Neuronal stem cell (in vitro differentiated cells): ENCODE data around the gene SCIN.

ENCODE experiments used
- DNase-seq: peaks from one replicate; pipeline ENCODE4 v3.0.0-alpha.2; 2013; ENCODE audit warnings: low spot score
- H2AFZ ChIP-seq: one replicate; pipeline ENCODE4 v1.6.1; 2013; ENCODE audit warnings: mild to moderate bottlenecking, low read length, inconsistent platforms
- H2AK5ac ChIP-seq: 2 replicates; pipeline ENCODE4 v1.6.1; 2013; ENCODE audit warnings: low read depth, mild to moderate bottlenecking, inconsistent platforms, low read length, moderate library complexity, mixed read lengths
- H2BK120ac ChIP-seq: 2 replicates; pipeline ENCODE4 v1.6.1; 2013; ENCODE audit warnings: low read depth, mild to moderate bottlenecking, inconsistent platforms, low read length, moderate library complexity, mixed read lengths
- H2BK12ac ChIP-seq: one replicate; pipeline ENCODE4 v1.6.1; 2013; ENCODE audit warnings: low read length, inconsistent platforms
- H2BK15ac ChIP-seq: 2 replicates; pipeline ENCODE4 v1.6.1; 2013; ENCODE audit warnings: mild to moderate bottlenecking, low read length, inconsistent platforms, mixed read lengths
- H2BK5ac ChIP-seq: one replicate; pipeline ENCODE4 v1.6.1; 2013; ENCODE audit warnings: inconsistent platforms, mild to moderate bottlenecking, low read length, moderate library complexity
- H3K14ac ChIP-seq: one replicate; pipeline ENCODE4 v1.6.1; 2013; ENCODE audit warnings: low read length, inconsistent platforms
- H3K18ac ChIP-seq: 2 replicates; pipeline ENCODE4 v1.6.1; 2013; ENCODE audit warnings: low read length, inconsistent platforms
- H3K23ac ChIP-seq: 2 replicates; pipeline ENCODE4 v1.6.1; 2013; ENCODE audit warnings: low read depth, mild to moderate bottlenecking, mixed read lengths, low read length, inconsistent platforms; ENCODE audit not compliant: poor library complexity
- H3K27ac ChIP-seq: replicated peaks from 3 replicates; pipeline ENCODE4 v1.5.1; 2013; ENCODE audit warnings: low read length, inconsistent platforms
- H3K27me3 ChIP-seq, 3 experiments: 2 replicates each; pipeline ENCODE4 v1.6.1; 2013; ENCODE audit warnings: low read length in 3 of 3, mild to moderate bottlenecking in 2 of 3, inconsistent platforms in 1 of 3, low read depth in 1 of 3, mixed read lengths in 1 of 3, moderate library complexity in 1 of 3; ENCODE audit not compliant: control insufficient read depth in 3 of 3, insufficient read depth in 3 of 3
- H3K36me3 ChIP-seq, 2 donors: replicated peaks in 1 of 2; 2 replicates each; pipeline ENCODE4 v1.6.1; 2013; ENCODE audit warnings: low read length in 2 of 2; ENCODE audit not compliant: control insufficient read depth in 2 of 2, insufficient read depth in 2 of 2
- H3K4ac ChIP-seq: 2 replicates; pipeline ENCODE4 v1.6.1; 2013; ENCODE audit warnings: inconsistent platforms, mild to moderate bottlenecking, low read length, moderate library complexity
- H3K4me1 ChIP-seq, 2 donors: 1 replicate in 1 of 2; 2 replicates in 1 of 2; pipeline ENCODE4 v1.6.1; 2013; ENCODE audit warnings: low read length in 2 of 2, low read depth in 1 of 2; ENCODE audit not compliant: control insufficient read depth in 2 of 2, insufficient read depth in 1 of 2
- H3K4me2 ChIP-seq: one replicate; pipeline ENCODE4 v1.6.1; 2013; ENCODE audit warnings: mild to moderate bottlenecking, low read length, inconsistent platforms; ENCODE audit not compliant: insufficient read depth, poor library complexity, severe bottlenecking
- H3K4me3 ChIP-seq, 2 donors: 2 replicates each; pipeline ENCODE4 v1.5.1; 2013; ENCODE audit warnings: low read length in 2 of 2, mild to moderate bottlenecking in 2 of 2, inconsistent platforms in 1 of 2, moderate library complexity in 1 of 2
- H3K79me1 ChIP-seq: one replicate; pipeline ENCODE4 v1.6.1; 2013; ENCODE audit warnings: low read depth, mild to moderate bottlenecking, inconsistent platforms, low read length, moderate library complexity
- H3K9ac ChIP-seq: one replicate; pipeline ENCODE4 v1.6.1; 2013; ENCODE audit warnings: mild to moderate bottlenecking, low read depth, low read length, inconsistent platforms; ENCODE audit not compliant: poor library complexity
- H3K9me3 ChIP-seq, 2 donors: replicated peaks in 1 of 2; 2 replicates each; pipeline versions ENCODE3 to v1.6.1; 2013; ENCODE audit warnings: low read length in 2 of 2, mild to moderate bottlenecking in 2 of 2, inconsistent platforms in 1 of 2, low read depth in 1 of 2, mixed read lengths in 1 of 2, moderate library complexity in 1 of 2; ENCODE audit not compliant: control insufficient read depth in 2 of 2, insufficient read depth in 1 of 2
- H4K8ac ChIP-seq: one replicate; pipeline ENCODE4 v1.6.1; 2013; ENCODE audit warnings: low read depth, mild to moderate bottlenecking, inconsistent platforms, low read length, moderate library complexity
- H4K91ac ChIP-seq: one replicate; pipeline ENCODE4 v1.6.1; 2013; ENCODE audit warnings: low read length, low read depth, mild to moderate bottlenecking, inconsistent platforms; ENCODE audit not compliant: poor library complexity
- WGBS, 2 donors: extraction: QIAGEN DNeasy Blood & Tissue Kit; methylation state at CpG; one replicate each; pipeline ENCODE4 v1.1.7; 2013; ENCODE audit warnings: missing lambda C conversion rate in 2 of 2, mixed read lengths in 1 of 2; ENCODE audit not compliant: insufficient read length in 2 of 2, insufficient replicate concordance in 1 of 2; ENCODE audit errors: extremely low coverage in 2 of 2; 5-methylcytosine and 5-hydroxymethylcytosine counted together

SCIN gene

DNA sequence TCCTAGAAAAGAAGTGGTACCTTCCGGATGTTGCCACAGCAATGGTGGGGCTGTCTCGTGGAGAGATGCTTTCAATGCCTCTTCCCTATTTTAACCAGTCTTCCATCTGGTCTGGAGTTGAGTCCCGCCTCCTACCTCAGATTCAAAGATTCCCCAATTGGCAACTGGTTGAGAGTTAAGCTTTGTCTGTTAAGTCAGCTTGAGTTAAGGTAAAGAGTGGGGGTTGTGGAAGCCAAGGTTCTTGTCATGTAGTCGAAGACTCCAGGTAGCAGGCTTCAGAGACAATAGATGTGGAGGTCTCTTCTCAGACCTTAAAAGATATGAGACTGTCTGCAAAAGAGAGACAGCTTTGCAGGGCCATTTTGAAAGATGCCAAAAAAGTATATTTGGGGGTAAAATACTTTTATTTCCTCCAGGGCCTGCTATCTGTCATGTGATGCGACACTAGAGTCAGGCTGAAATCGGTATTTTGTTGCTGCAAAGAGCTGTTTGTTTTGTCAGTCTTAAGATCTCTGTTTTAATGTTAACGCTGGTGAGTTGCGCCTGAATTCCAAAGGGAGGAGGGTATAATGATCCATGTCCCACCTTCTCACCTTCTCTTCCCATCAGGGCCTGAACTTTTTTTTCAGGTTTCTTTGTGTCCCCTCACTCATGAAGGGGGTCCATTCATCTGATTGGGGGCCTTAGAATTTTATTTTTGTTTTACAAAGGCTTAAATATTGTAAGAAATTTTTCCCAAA lies 40.4 kb upstream of the SCIN start:
- H4K91ac ChIP-seq, result no peak overlapping the region
- no peak overlapping the region for H3K4me3 ChIP-seq
- no peaks in the 10 kb centered on the region for H3K36me3 ChIP-seq
- H2BK12ac ChIP-seq, result no peak overlapping the region
- H4K8ac ChIP-seq, result no peak overlapping the region
- no peaks in the 10 kb centered on the region for H3K4me1 ChIP-seq
- no peak for DNase-seq
- no peak overlapping the region for H3K14ac ChIP-seq
- H2BK120ac ChIP-seq, result no peak overlapping the region
- H2BK15ac ChIP-seq, result no peak overlapping the region
- no peaks in the 10 kb centered on the region for H3K9me3 ChIP-seq
- H3K27ac ChIP-seq, result no peak overlapping the region
- no peak overlapping the region for H3K18ac ChIP-seq
- no peak overlapping the region for H3K4ac ChIP-seq
- no peaks in the 10 kb centered on the region for H3K27me3 ChIP-seq
- no peak overlapping the region for H3K9ac ChIP-seq
- H2AFZ ChIP-seq, result no peak overlapping the region
- WGBS, 2 donors, result no CpG with 5 or more reads among the region's 8 CpGs
- H3K79me1 ChIP-seq, result no peaks in the 10 kb centered on the region
- H3K4me2 ChIP-seq, result no peak overlapping the region
- H3K23ac ChIP-seq, result no peak overlapping the region
- H2BK5ac ChIP-seq, result no peak overlapping the region
- H2AK5ac ChIP-seq, result no peak overlapping the region

DNA sequence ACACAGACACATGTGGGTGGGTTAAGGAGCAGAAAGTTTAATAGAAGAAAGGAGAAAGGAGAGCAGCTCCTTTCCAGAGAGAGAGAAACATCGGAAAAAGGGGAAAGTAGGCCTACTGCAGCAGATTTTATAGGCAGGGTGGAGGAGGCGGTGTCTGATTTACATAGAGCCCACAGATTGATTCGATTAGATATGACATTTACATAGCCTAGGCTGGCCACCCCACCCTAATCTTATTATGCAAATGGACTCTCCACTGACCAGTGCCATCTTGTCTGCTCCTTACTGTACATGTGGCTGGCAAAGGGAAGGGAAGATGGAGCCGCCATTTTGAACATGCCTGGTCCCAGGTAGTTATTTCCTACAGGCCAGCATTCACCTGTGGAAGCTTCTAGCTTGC lies 38.7 kb upstream of the SCIN start:
- no CpG with 5 or more reads among the region's 4 CpGs for WGBS, 2 donors
- Histone ChIP-seq H2AK5ac (no peak overlapping the region), H3K14ac (no peak overlapping the region), H4K8ac (no peak overlapping the region), H2BK120ac (no peak overlapping the region), H3K4ac (no peak overlapping the region), H2BK12ac (no peak overlapping the region), H3K4me2 (no peak overlapping the region), H3K79me1 (no peaks in the 10 kb centered on the region), H3K23ac (no peak overlapping the region), H3K9ac (no peak overlapping the region), H3K4me1 (no peaks in the 10 kb centered on the region), H2BK15ac (no peak overlapping the region), H3K18ac (no peak overlapping the region), H3K9me3 (peaks cover 0 to 7% of the 10 kb centered on the region in 2 donors), H2AFZ (no peak overlapping the region), H3K4me3 (no peak overlapping the region), H3K36me3 (no peaks in the 10 kb centered on the region), H4K91ac (no peak overlapping the region), H3K27ac (no peak overlapping the region), H3K27me3 (no peaks in the 10 kb centered on the region), H2BK5ac (no peak overlapping the region)
- DNase-seq, result no peak

DNA sequence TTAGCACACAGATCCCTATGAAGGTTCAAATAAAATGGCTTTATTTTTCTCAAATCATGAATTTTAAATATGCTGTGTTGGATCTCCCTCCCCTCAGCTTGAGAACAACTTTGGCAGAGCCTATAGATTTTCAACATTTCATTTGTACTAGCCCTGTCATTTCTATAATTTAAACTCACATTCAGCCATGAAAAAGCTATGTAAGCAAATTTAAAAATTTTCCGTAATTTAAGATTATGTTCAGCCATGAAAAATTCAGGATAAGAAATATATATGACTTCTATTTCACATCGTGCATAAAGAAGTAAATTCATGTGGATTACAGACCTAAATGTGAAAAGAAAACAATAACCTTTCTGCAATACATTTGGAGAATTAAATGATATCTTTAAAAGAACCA lies 36.5 kb upstream of the SCIN start:
- no peak overlapping the region for H4K8ac ChIP-seq
- no CpG with 5 or more reads among the region's 2 CpGs for WGBS, 2 donors
- no peaks in the 10 kb centered on the region for H3K36me3 ChIP-seq
- no peak overlapping the region for H2BK15ac ChIP-seq
- no peak overlapping the region for H3K4me2 ChIP-seq
- no peak overlapping the region for H2AFZ ChIP-seq
- H2BK120ac ChIP-seq, result no peak overlapping the region
- H3K27ac ChIP-seq, result no peak overlapping the region
- H2BK5ac ChIP-seq, result no peak overlapping the region
- no peaks in the 10 kb centered on the region for H3K4me1 ChIP-seq
- H3K9ac ChIP-seq, result no peak overlapping the region
- H3K14ac ChIP-seq, result no peak overlapping the region
- no peaks in the 10 kb centered on the region for H3K27me3 ChIP-seq
- H3K4ac ChIP-seq, result no peak overlapping the region
- H2BK12ac ChIP-seq, result no peak overlapping the region
- DNase-seq, result no peak
- no peak overlapping the region for H3K23ac ChIP-seq
- no peak overlapping the region for H3K18ac ChIP-seq
- no peaks in the 10 kb centered on the region for H3K79me1 ChIP-seq
- H2AK5ac ChIP-seq, result no peak overlapping the region
- H4K91ac ChIP-seq, result no peak overlapping the region
- H3K4me3 ChIP-seq, result no peak overlapping the region
- H3K9me3 ChIP-seq, result peaks cover 0 to 7% of the 10 kb centered on the region in 2 donors

DNA sequence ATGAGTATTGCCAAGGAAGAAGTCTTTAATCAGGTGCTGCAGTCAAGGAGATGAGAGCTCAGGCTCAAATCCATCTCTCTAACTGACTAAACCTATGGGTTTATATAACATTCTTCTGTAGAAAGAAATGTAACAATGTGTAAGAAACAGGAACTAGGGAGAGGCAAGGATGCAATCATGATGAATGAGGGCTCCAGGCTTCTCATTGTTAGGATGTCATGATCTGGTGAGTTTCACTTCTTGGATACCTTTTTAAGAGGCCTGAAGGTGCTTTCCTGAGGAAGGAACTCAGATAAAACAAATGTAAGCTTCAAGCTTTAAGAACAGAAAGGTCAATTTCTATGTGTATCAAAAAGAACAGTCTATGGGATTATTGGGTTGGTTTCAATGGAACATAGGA lies 30.8 kb upstream of the SCIN start:
- Histone ChIP-seq H3K4me1 (no peaks in the 10 kb centered on the region), H3K79me1 (no peaks in the 10 kb centered on the region), H2BK15ac (no peak overlapping the region), H3K18ac (no peak overlapping the region), H2AK5ac (no peak overlapping the region), H3K4me3 (no peak overlapping the region), H3K4me2 (no peak overlapping the region), H3K4ac (no peak overlapping the region), H2BK5ac (no peak overlapping the region), H3K14ac (no peak overlapping the region), H4K91ac (no peak overlapping the region), H3K9me3 (peaks cover 0 to 7% of the 10 kb centered on the region in 2 donors), H3K36me3 (no peaks in the 10 kb centered on the region), H2BK120ac (no peak overlapping the region), H2BK12ac (no peak overlapping the region), H3K23ac (no peak overlapping the region), H2AFZ (no peak overlapping the region), H4K8ac (no peak overlapping the region), H3K9ac (no peak overlapping the region), H3K27me3 (no peaks in the 10 kb centered on the region), H3K27ac (no peak overlapping the region)
- DNase-seq, result no peak
